GM19397 (cell line): ENCODE data around the gene SLC9A9.

Experiments used
- ATAC-seq: cut with Tn5 transposase; IDR thresholded peaks from one replicate; pipeline ENCODE4 v1.9.1; 2021; ENCODE audit warnings: mild to moderate bottlenecking, moderate library complexity; ENCODE audit not compliant: unreplicated experiment

SLC9A9 gene

DNA sequence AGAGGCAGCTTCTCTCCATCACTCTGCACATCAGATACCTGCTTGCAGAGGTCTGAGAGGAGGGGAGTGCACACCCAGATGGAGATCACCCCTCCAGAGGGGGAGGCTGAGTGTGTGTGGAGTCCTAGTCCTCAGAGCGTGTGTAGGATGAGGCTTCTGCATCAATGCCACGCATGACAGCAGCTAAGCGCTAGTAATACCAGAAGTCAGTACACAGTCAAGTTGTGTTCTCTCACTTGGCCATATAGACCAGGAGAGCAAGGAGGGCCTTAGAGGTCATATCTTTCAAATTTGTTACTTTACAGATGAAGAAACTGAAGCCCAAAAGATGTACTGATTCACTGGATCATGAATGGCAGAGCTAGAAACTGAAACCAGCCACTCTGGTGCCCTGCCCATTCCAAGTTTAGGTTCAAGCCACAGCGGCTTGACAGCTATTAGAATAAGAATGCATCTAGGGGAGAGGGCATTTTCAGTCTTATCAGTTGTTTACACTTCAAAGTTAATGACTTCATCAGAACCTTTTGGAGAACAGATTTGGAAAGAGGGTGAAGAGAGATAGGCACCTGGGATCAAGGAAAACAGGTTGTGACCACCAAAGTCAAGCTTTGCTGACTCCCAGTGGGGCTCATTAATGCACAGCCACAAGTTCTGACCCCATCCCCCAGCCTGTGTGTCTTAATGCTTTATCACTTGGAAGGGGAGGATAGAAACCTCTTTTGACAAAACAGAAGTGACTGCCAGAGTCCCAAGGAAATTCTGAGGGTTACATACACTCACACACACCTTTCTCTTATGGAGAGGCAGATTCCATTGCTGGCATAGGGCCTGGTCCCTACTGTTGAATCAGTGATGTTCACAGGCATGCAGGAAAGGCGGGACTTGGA is 418.4 kb downstream of the SLC9A9 start:
- no peak for ATAC-seq

DNA sequence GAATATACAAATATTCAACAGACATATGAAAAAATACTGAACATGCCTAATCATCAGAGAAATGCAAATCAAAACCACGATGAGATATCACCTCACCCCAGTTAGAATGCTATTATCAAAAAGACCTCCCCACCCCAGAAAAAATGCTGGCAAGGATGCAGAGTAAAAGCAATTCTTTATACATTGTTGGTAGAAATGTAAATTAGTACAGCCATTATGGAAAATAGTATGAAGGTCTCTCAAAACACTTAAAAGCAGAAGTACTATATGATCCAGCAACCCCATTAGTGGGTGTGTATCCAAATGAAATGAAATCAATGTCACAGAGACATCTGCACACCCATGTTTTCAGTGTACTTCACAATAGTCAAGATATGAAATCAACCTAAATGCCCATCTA is 420.0 kb downstream of the SLC9A9 start:
- ATAC-seq: no peak

DNA sequence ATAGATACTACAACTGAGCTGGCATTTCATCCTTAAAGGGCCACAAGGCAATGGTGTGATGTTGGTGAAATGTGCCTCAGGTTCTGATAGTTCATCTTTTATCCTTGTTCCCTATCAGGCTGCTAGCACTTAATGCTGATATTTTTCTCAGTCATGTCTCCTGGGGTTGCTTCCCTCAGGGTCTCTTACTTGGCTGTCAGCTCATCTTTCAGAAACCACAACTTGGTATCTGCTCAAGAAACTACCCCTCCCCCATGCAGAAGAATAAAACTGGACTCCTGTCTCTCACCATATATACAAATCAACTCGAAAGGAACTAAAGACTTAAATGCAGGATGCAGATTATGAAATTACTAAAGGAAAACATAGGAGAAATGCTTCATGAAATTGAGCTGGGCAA is 420.6 kb downstream of the SLC9A9 start:
- ATAC-seq: no peak

DNA sequence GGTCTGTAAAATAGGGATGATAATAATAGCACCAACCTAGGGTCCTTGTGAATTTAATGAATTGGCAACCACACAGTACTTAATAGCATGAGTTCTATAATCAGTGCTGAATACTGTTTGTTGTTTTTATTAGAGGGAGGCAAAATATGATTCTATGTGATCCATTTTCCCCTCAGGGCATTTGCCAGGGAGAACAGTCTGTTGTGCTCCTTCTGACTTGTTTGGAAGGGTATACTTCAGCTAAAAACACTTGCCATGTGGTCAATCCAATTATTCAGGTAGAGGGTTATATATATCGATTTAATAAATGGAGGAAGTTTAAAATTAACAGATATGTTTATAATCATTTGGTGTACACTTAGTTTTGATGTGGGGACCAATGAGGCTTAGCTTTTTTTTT is 423.4 kb downstream of the SLC9A9 start:
- no peak for ATAC-seq

DNA sequence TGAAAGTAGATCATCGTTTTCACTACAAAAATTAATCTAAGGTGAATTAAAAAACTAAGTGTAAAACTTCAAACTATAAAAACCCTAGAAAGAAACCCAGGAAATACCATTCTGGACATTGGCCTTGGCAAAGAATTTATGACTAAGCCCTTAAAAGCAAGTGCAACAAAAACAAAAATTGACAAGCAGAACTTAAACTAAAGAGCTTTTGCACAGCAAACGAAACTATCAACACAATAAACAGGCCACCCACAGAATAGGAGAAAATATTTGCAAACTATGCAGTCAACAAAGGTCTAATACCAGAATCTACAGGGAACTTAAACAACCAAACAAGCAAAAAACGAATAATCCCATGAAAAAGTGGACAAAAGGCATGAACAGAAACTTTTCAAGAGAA is 426.7 kb downstream of the SLC9A9 start:
- ATAC-seq: no peak

DNA sequence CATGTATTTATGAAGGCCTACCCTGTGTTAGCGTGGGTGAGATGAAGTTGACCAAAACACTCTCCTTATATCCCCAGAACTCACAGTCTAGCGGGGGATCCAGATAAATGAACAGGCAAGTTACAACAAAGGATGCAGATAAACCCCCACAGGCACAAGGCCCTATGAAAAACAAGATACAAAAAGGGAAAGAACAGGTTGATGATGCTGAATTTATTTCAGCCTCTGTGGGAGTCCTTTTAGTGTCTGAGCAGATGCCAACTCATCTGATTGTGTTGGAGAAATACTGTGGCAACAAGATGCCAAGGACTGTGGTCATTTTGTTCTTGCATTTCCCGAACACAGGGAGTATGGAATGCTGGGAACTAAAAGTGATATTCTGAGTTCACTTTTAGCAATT is 428.7 kb downstream of the SLC9A9 start:
- ATAC-seq: no peak

DNA sequence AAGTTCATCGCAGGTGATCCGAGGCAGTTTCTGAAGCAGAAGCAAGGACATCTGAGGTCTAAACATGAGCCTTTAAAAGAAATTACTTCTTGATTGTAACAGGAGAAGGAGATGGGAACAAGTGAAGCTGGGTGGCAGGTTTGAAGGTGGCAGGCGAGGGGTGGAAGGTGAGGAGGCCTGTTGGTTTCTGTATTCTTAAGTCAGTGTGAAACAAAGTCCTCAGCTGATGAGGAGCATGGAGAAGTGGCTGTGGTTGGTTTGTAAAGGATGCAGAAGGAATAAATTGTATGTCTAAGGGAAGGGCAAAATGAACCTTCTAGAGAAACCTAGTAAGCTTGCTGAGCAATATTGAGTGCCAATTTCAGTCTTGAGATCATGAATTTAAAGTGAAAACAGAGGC is 429.9 kb downstream of the SLC9A9 start:
- no peak for ATAC-seq

DNA sequence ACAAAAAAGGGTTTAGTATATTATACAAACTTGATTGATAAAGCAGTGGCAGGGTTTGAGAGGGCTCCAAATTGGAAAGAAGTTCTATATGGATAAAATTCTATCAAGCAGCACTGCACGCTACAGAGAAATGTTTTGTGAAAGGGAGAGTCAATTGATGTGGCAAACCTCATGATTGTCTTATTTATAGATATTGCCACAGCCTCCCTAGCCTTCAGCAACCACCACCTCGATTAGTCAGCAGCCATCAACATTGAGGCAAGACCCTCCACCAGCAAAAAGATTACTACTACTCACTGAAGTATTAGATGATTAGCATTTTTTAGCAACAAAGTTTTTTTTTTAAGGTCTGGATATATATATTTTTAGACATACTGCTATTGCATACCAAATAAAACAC is 432.0 kb downstream of the SLC9A9 start:
- ATAC-seq: no peak

DNA sequence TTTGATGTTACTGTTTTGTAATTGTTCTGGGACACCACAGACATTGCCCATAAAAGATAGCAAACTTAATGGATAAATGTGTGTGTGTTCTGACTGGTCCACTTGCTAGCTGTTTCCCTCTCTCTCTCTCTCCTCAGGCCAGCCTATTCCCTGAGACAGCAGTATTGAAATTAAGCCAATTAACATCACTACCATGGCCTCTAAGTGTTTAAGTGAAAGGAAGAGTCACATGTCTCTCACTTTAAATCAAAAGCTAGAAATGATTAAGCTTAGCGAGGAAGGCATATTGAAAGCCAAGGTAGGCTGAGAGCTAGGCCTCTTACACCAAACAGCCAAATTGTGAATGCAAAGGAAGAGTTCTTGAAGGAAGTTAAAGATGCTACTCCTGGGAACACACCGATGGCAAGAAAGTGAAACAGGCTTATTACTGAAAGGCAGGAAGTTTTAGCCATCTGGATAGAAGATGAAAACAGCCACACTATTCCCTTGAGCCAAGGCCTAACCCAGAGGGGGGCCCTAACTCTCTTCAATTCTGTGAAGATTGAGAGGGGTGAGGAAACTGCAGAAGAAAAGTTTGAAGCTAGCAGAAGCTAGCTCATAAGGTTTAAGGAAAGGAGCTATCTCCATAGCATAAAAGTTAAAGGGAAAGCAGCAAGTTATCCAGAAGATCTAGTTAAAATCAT is 433.6 kb downstream of the SLC9A9 start:
- no peak for ATAC-seq

DNA sequence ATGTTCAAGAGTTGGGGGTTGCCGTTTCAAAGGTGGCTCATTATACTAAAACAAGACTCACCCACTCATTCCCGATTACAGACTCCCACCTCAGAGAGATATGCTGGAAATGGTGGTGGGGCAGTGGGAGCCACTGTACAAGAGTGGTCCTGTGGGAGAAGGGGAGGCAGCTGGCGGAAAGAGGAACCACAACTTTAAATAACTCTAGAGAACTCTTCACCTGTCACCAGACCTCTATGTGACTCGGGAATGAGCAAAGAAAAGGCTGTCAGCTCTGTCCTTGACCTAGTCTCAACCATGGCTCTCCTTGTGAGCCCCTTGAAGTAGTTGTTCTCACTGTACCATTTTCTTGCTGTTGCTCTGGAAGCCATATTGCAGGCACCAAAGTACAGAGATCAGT is 434.9 kb downstream of the SLC9A9 start:
- no peak for ATAC-seq

DNA sequence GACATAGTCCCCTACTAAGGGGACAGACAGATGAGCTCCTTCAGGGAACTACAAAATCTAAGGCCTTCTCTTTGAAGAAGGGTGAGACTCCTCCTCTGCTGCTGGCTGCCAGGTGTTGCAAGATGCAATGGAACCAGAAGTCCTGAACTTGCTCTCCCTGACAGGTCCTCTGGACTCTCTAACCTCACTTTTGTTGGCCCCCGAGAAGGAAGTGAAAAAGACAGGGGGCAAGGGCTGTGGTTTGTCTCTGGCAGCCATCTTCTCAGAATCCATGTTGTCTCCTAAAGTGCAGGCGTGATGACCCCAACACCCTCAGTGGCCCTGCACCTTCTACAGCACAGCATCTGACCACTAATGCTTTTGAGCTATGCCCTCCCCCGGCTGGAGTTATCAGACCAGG is 436.2 kb downstream of the SLC9A9 start:
- no peak for ATAC-seq

DNA sequence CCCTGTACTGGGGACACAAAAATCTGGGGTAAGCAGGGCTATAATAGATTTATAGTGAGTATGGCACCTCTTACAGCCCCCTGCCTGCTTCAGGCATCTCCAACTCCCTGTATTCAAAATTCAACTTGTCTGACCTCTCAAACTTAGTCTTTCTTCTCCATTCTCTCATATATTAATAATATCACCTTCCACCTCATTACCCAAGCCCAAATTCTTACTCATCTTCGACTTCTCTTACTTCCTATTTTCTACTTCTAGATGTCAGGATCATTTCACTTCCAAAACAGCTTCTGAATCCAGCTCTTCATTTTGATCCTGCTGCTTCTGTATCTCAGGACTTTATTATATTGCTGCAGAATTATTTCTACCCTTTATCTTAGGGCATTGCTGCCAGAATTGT is 438.0 kb downstream of the SLC9A9 start:
- ATAC-seq: no peak

DNA sequence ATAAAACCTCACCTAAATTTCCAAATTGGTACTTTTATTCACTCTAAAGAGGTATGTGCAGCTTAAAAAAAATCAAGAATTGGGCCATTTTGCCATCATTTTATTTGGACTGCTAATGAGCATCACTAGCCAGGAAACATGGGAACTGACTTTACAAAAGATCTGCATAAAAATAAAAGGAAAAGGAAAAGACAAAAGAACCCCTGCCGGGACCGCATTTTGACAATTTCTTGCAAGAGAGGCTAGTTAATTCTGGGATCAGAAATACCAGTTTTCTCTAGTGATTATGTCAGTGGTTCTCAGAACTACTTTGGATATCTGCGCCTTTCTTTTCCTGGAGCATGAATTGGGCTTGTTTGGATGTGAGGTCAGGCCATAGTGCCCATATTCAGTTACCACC is 439.5 kb downstream of the SLC9A9 start:
- no peak for ATAC-seq

DNA sequence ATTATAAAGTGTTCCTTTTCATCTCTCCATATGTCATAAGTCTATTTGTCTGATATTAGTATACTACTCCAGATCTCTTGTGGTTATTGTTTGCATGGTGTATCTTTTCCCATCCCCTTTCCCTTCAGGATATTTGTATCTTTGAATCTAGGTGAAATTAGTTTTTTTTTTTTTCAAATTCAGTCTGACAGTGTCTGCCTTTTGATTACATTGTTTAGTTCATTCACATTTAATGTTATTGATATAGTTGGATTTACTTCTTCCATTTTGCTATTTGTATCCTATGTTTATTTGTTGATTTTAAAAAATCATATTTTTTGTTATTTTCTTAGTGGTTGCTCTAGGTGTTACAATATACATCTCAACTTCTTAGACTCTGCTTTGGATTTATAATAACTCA is 445.7 kb downstream of the SLC9A9 start:
- no peak for ATAC-seq

DNA sequence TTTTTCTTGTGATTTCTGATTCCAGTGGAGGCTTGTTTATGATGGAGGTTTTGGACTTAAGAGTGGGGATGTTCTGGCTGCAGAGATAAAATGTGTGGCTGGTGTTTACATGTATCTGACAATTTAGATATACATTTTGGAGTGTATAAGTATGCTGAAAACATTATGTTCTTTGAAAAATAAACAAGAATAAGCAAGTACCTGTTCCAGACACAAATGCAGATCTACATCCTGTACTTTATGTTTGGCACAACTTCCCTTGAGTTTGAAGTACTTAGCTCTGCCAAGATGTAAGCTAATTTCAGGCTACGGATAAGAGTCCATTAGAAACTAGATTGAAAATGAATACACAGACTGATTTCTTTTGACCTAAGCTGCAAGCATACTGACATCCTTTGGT is 451.5 kb downstream of the SLC9A9 start:
- no peak for ATAC-seq

DNA sequence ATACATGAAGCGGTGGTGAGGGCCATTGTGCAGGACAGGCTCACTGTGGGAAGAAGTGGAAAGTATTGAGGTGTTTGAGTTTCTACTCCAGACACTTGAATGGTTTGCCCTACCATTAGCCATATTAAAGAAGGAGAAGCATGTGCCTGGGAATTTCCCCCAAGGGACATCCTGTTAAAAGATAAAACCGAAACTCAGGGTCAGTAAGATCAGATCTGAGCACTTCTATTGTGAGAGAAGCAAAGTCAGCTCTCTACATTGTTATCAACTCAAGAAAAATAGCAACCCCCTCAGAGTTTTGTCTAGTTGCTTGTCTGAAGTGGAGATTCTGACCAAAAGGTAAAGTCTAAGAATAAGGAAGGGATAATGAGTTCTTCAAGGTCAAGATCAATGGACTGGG is 458.9 kb downstream of the SLC9A9 start:
- no peak for ATAC-seq

DNA sequence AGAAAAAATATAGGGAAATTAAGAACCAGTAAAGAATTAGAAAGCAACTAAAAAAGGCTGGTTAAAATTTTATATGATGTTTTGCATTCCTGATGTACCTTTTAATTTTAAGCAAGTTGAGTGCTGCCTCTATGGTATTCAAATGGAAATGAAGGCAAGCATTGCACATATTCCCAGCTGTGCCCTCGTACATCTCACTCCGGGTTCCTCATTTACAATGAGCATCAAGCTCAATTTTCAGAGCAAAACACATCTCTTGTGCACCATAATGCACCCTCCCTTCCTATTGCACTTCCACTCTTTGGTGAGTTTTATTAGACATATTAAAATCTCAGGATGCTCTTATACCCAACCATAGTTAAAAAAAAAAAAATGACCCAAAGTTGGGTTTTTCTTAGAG is 460.8 kb downstream of the SLC9A9 start:
- ATAC-seq: no peak

DNA sequence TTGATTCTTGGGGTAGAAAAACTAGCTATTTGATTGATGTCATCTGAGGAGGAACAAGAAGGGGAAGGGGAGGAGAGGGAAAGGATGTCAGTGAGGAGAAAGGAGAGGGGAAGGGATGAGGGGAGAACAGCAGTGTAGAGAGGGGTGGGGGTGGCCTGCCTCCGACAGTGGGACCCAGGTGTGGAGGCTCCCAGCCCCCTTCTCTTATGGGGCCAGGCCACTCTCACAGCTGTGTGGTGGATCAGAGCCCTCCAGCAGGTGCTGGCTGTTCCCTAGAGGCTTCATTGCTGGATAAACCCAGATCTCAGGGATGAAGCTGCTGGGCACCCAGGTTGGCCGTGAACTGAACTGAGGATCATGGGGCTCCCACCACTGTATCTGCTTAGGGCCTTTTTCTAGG is 464.2 kb downstream of the SLC9A9 start:
- no peak for ATAC-seq

DNA sequence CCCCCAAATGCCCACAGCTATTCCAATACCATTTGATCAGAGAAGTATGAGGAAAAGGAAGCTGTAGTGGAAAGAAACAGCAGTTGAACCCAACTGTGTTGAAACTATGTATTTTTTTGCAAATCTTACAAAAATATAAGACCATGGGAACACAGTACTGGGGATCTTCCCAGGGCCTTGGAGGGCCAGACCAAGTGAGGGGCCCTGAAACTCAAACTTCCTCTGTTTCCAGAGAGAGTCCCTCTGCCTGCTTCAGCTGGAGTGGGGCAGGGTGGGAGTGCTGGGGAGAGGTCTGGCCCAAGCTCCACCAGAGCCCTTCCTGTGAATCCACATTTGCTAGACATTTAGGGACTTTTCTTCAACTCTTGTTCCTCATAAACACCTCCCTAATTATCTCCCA is 464.8 kb downstream of the SLC9A9 start:
- ATAC-seq: no peak

DNA sequence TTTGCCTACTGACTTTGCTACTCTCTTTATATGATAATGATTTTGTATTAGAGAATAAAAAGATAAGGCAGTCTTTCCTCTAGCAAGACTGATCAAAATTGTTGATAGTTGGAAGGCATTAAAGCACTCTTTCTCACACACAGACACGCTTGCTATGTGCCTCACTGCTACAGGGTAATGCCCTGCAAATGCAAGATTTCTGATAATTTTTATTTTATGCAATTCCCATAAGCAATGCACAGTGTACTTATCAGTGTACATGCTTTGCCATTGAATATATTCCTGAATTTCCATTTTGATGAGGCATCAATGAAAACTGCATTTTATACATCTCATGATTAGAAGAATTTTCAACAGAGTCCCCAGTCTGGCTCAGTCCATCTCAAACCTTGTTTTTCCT is 465.5 kb downstream of the SLC9A9 start:
- no peak for ATAC-seq

DNA sequence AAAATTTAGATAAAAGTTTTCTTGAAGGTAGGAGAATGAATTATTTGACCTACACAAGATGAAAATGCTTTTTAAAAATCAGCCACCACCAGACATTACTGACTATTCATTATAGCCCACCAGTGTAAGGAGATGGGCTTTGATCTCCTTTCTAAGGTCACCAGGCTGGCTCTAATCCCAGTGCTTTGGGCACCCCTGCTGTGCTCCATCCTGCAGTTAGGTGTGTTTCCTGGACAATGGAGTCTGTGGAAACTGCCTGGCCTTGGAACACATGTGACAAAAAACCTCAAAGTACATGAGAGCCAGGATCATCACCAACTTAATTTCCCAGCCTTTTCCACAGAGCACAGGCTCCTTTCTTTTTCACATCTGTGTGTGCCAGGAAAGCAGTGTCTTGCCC is 467.8 kb downstream of the SLC9A9 start:
- no peak for ATAC-seq

DNA sequence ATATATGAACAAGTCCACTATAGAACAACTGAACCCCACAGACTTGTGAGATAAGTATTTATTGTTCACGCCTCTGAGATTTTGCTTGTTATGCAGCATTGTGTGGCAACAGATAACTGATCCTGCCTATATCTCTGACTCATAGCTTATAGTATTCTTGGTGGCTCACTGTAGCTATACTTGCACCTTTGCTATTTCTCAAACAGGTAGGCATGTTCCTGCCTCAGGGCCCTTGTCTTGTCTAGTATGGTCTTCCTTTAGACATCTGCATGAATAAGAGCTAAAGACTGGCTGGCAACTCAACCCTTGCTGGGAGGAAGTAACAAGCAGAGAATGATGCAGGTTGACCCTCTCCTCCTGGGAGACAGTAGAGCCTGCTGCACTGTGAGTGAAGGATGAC is 472.6 kb downstream of the SLC9A9 start:
- no peak for ATAC-seq

DNA sequence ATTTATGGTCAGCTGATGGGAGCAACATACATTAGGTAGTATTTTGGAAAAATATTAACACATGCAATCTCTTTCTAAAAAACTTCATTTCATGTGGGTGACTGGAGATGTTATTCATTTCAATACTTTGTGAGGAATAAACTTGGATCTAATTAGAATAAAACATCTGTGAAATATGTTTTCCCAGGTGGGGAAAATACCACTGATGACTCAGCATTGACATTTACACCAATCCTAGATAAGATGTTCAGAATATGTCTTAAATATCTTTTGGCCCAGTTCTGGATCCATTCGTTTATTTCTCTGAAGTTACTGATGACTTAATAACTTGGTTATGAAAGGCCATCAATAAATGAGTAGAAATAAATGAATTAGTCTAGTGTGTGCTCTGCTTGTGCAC is 481.1 kb downstream of the SLC9A9 start:
- ATAC-seq: no peak
